GM10266 (cell line): ENCODE data around the gene MAP4K4.

ENCODE experiments used
- DNase-seq: peaks from one replicate; pipeline ENCODE4 v3.0.0; 2012; ENCODE audit errors: extremely low spot score
- CTCF ChIP-seq: IDR thresholded peaks from 2 replicates; pipeline ENCODE4 v1.5.1; 2012; ENCODE audit warnings: mild to moderate bottlenecking, low read depth; ENCODE audit not compliant: control insufficient read depth, insufficient read depth; ENCODE audit errors: missing control alignments

Gene MAP4K4

DNA sequence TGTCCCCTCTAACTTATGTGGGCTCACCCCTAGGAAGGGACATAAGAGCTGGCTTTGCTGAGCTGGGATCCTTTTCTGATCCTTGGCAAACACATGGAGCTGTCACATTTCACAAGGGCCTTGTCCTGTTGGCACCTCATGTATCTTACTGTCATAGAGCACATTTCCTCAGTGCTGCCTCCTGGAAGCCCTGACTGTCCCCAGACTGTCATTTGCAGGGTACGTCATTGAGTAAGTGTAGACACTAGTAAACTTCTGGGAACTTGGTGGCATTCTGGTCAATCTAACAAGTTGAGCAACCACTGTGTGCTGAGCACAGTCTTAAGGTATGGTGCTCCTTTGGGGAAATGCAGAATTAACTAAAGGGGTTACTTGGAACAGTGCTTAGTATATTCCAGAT, 199.8 kb downstream of the MAP4K4 start:
- no peak for DNase-seq
- no peak for TF ChIP-seq CTCF

- DNase-seq, result no peak
- no peak for TF ChIP-seq CTCF
These were observed 201.8 kb downstream of the MAP4K4 start for GRCh38 chr2:101899265-101899664.

DNA sequence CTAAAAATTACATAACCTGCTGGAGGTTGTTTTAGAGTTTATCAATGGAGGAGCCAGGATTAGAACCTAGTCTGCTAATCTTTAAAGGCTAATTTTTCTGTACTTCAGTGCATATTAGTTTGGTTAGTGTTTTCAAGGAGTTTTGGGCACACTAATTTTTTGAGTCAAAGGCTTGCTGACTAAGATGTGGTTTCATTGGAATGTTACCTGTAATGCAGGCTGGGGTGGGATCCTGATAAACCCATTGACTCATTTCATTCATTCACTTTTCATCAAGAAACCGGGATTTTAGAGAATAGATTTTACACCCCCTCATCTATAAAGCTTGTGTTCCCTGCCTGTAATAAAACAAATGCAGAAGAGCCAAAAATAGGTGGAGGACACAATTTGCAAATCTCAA, 202.4 kb downstream of the MAP4K4 start:
- TF ChIP-seq CTCF, result no peak
- DNase-seq, result no peak

DNA sequence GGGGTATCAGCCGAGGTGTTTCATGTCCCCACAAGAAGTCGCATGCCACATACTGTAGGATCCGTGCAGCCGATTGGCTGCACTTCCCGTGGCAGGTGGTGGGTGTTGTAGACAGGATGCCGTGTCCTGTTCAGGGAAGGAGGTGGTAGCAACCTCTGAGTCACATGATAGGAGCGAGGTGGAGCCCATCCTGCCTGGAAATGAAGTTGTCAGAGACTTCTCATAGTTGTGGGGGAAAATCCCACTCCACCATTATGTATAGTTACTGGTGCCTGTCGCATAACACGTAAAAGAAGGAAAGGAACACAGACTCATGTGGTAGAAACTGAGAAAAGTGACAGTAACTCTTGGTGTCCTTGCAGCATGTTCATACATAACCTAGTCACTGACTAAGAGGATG, 202.9 kb downstream of the MAP4K4 start:
- DNase-seq, result peak; percentile 22
- TF ChIP-seq CTCF, result no peak

DNA sequence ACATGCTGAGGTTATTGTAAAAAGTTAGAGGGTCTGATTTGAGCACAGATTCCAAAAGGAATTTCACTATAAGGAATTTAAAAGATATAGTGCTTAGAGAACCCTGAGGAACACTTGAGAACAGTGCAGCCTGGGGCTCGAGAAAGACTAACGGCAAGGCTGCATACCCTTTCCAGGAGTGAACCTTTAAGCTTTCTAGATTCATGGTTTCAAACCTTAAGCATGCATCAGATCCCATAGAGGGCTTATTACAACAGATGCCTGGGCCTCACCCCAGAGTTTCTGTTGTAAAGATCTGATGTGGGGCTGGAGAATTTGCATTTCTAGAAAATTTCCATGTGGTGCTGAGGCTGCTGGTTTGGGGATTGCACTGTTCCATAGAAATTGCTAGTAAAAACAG, 203.7 kb downstream of the MAP4K4 start:
- no peak for DNase-seq
- TF ChIP-seq CTCF, result no peak

- no peak for DNase-seq
- no peak for TF ChIP-seq CTCF
These were observed 204.7 kb downstream of the MAP4K4 start for GRCh38 chr2:101902169-101902568.

- TF ChIP-seq CTCF, result no peak
- no peak for DNase-seq
These were observed 207.4 kb downstream of the MAP4K4 start for GRCh38 chr2:101904916-101905315.
